Measurements from ENCODE around the gene SDE2.

- TF ChIP-seq LEF1 (IDR thresholded peaks at IDR 0.05; ENCODE audit: borderline replicate concordance) (no peak), ZNF384 (IDR thresholded peaks at IDR 0.05) (no peak), NFRKB (IDR thresholded peaks at IDR 0.05) (no peak), BHLHE40 (IDR thresholded peaks at IDR 0.05; ENCODE audit: borderline replicate concordance) (no peak), SUZ12 (IDR thresholded peaks at IDR 0.05) (no peak), ARNT (IDR thresholded peaks at IDR 0.05) (no peak), FOXA1 (IDR thresholded peaks at IDR 0.05) (no peak), HDGF (IDR thresholded peaks at IDR 0.05; ENCODE audit: borderline replicate concordance) (no peak), TARDBP (IDR thresholded peaks at IDR 0.05) (no peak), ELF4 (IDR thresholded peaks at IDR 0.05) (no peak), FOXM1 (IDR thresholded peaks at IDR 0.05; ENCODE audit: borderline replicate concordance) (no peak), SP1 (IDR thresholded peaks at IDR 0.05) (no peak)
Measured at GRCh38 chr1:225941187-225941941, 57.8 kb downstream of the SDE2 start, which contains the start of gene LEFTY2.

Data from HEK293T (cell line).